NOMO-1 treated with DMSO at 0.1 percent for 48 hours (cell line): Measurements from ENCODE around the gene SMIM28.
"Not testable (repeated sequence)": the region's sequence is repeated elsewhere in the genome, so short reads cannot be mapped to it uniquely, and the experiment has no call there.

Experiments used
- DNase-seq: peaks from one replicate; lab custom pipeline; 2025; ENCODE audit not compliant: unreplicated experiment; lab: John Stamatoyannopoulos, UW

SMIM28 gene

DNA sequence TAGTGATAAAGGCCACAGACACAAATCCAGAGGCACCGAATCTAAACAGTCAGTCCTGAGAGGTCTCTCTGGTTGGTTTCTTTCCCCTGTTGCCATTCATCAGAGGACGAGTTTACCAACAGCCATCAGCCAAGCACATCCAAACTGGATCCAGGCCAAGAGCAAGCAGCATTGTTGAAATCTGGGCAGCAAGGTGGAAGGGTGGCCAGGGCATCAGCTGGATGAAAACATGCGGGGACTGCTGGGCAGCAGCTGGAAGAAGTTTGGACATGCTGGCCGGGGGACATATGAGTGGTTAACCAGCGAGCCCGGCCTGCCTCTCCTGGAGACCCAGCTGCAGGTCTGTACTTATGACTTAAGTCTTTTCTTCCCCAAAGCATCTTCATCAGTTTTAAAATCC, at the start of gene SMIM28:
SMIM28 (plus strand) TSS at position 62 of the 400 bp plus-strand sequence; CDS start at position 230, 168 bp downstream.
- no peak for DNase-seq

DNA sequence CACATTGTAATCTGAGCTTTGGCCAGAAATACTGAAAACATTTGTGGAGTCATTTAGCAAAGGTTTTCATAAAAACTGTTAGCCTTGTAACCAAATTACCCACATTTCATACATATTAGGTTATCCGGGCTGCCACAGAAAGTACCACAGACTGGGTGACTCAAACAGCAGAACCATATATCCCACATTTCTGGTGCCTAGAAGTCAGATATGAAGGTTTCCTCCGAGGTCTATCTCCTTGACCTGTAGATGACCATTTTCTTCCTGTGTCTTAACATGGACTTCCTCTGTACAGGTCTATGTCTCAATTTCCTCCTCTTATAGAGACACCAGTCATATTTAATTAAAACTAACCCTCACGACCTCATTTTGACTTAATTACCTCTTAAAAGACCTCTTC, 49.5 kb upstream of the SMIM28 start:
- peak; percentile 13 for DNase-seq

DNA sequence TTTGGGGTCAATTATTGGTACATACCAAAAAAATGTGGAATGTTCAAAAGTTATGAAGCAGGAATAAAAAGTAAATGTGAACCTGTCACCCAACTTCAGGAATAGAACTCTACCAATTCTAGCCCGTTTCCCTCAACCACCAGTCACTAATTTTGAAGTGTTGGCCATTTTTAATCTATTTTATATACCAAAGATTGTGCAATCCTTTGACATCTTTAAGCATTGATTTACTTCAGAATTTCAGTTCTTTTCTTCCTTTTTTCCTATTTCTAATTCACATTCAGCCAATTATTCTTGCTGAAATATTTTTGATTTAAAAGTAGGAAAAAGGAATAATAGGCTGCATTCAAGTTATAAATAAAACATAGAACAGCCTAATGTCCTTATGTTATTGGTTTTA, 46.9 kb upstream of the SMIM28 start:
- no peak for DNase-seq

DNA sequence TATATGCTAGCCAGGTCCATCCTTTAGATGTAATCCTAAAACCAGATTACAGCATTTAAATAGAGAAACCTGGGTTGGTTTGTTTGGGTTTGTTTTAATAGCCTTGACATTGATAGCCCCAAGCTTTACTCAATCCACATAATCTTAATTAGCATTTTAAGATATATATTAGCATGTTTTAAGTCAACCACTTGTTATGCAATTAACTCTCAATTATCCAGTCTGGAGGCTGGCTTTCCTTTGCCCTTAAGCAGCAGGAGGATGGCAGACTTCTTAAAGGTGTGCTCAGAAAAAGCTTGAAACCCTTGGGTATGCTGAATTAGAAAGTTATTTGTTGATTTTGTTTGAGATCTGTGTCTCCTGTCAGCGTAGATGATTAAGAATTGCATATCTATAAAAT, 46.3 kb upstream of the SMIM28 start:
- DNase-seq = no peak

DNA sequence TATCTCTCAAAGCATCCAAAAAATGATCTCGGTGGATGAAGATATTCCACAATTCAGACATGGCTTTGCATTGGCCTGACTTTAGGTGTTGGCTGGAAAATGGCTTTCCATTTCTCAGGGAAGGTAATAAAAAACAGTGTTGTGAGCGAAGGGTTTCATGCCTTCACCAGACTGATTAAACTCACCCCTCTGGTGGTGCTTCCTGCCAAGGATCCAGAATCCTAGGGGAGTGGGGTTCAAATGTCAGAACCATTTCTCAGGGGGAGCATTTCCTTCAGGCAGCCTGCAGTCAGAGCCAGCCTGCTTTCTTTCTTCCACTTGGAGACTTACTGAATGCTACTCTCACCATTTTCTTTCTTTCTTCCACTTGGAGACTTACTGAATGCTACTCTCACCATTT, 45.7 kb upstream of the SMIM28 start:
- no peak for DNase-seq

DNA sequence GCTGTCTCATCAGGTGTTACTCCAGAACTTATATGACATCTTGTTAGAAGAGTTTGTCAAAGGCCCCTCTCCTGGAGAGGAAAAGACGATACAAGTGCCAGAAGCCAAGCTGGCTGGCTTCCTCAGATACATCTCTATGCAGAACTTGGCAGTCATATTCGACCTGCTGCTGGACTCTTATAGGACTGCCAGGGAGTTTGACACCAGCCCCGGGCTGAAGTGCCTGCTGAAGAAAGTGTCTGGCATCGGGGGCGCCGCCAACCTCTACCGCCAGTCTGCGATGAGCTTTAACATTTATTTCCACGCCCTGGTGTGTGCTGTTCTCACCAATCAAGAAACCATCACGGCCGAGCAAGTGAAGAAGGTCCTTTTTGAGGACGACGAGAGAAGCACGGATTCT, 43.7 kb upstream of the SMIM28 start:
- DNase-seq = no peak

DNA sequence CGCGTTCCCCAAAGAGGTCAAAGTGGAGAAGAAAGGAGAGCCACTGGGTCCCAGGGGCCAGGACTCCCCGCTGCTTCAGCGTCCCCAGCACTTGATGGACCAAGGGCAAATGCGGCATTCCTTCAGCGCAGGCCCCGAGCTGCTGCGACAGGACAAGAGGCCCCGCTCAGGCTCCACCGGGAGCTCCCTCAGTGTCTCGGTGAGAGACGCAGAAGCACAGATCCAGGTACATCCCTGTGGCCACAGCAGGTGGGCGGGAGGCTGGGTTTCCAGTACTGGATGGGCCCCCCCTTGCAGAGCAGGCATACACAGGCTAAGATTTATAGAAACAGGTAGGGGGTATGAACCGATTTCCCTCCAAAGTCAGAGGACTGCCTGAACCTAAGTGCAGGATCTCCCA, 42.7 kb upstream of the SMIM28 start:
- no peak for DNase-seq

DNA sequence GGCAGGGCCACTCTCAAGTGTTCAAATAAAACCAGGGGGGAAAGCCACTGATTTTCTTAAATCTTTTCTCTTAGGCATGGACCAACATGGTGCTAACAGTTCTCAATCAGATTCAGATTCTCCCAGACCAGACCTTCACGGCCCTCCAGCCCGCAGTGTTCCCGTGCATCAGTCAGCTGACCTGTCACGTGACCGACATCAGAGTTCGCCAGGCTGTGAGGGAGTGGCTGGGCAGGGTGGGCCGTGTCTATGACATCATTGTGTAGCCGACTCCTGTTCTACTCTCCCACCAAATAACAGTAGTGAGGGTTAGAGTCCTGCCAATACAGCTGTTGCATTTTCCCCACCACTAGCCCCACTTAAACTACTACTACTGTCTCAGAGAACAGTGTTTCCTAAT, 41.5 kb upstream of the SMIM28 start:
- DNase-seq = no peak

DNA sequence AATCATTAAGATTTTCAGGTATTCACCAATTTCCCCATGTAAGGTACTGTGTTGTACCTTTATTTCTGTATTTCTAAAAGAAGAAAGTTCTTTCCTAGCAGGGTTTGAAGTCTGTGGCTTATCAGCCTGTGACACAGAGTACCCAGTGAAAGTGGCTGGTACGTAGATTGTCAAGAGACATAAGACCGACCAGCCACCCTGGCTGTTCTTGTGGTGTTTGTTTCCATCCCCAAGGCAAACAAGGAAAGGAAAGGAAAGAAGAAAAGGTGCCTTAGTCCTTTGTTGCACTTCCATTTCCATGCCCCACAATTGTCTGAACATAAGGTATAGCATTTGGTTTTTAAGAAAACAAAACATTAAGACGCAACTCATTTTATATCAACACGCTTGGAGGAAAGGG, 40.6 kb upstream of the SMIM28 start:
- DNase-seq = no peak

DNA sequence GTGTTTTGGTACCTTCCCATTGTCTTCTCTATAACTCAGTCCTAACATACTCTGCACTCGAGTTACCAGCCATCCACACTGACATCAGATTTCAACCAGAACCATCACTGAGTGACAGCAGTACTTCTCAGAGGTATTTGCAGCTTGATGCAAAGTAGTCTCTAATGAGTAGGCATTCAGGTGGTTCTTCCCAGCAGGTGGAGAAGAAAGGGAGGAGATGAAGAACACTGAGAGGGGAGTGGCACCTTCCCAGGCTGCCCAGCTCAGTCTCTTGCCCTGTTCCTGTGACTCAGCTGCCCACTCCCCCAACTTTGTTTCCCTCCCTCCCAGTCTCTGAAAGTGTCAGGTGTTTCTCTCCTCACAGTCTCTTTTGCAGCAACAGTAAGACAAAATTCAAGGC, 38.7 kb upstream of the SMIM28 start:
- no peak for DNase-seq

DNA sequence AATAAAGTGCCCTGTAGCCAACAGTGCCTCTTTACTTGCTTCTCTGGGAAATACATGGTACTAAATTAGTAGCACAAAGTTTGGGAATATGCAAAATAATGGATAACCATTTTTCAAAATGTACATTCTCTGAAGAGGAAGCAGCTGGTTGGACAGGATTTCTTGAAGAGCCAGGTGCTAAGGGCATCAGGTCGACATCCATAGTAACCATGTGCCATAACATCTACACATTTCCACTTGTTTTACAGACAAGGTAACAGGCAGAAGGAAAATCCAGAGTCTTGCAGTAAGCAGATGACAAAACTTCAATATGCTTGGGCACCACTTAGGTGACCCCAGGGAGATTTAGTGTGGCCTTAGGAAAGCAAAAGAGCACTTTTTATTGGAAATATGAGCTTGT, 36.5 kb upstream of the SMIM28 start:
- no peak for DNase-seq

DNA sequence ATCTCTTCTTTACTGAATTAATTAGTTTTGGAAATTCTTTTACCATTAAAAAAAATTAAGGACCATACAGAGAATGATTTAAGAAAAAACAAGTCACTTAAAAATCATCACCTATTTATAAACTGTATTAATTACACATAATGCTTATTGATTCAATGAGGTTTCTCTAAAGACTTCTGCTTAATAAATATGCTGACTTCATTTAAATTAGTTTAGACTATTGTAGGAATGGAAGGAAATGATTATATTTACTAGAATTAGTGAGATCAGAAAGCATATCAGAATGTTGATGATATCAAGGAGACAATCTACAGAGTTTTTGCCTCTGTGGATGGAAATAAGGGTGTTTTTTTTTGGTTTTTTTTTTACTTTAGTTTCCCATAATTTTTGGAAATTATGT, 34.6 kb upstream of the SMIM28 start:
- no peak for DNase-seq

DNA sequence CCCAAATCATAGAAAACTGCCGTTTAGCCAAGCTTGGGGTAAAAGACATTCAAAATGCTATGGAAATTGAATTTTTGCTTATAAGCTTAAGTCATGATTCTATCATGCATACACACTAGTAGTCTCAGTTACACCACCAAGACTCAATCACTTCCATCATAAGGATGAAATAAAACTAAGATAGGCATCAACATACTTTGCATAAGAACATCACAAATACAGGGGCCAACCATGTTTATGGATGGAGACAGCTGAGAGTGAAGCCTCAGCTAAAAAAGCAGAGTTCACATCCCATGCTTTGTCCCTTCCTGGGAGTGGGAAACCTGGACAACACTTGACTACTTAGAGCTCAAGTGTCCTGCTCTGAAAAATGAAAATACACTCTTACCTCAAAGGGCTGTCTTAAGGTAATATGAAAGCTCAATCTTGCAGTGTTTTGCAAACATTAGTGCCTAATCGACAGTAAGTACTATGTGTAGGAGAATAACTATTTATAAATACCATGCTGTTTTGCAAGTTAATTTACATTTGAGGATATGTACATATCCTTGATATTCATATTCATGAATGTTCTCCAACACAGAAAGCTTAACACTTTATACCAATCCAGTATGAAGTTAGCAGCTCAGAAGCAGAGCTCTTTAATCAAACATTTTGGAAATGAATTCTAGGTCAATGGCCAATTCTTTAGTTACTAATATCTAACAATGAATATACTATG, 32.0 kb upstream of the SMIM28 start:
- DNase-seq = no peak

DNA sequence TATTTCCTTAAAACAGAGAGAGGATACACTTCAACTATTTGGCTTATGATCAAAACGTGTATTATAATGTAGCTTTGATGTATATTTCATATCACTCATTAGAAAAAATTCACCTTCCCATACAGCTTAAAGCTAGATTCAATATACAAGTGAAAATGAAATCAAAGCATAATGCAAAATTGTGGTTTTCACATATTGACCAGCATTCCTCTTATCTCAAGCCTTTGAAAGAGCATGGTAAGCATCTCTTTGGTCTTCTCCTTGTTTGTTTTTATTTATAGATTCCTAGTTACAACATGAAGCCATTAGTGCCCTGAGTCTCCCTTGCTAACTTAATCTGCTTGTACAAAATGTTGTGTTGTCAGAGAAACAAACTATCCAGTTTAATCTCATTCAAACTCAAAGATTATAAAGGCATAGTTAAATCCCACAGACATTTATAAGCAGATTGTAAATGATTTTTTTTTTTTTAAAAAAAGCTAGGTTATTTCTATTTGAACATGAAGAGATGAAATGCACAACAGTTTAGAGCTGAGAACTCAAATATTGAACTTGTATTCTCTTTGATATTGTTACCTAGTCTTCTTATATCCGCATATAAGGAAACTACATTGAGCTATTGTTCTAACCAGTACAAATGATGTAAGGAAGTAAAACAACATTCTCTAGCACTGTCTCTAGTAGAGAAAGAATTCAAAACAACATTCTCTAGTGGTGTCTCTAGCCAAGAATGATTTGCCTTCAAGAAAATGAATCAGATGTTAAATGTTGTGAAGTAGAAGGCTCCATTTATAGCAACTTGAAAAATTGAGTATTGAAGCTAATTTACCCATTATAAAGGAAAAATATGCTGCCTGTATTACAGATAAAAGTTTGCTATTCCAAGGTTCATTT, 31.2 kb upstream of the SMIM28 start:
- DNase-seq = no peak

DNA sequence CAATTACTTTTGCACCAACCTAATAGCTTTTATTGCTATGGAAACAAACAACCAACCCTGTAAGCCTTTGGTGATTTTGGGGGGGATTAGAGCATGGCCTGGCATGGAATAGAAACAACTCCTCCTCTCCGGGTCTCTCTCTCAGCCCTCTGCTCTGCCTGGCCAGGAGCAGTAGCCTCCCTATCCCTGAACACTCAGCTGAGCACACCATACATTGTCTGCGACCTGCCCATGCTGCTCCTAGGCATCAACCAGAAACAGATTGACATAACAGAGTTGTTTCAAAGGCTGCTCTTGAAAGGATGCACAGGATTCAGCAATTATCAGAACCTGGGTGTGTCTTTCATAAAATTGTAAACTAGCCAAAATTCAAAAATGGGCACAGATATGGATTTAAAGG, 29.8 kb upstream of the SMIM28 start:
- DNase-seq = no peak

DNA sequence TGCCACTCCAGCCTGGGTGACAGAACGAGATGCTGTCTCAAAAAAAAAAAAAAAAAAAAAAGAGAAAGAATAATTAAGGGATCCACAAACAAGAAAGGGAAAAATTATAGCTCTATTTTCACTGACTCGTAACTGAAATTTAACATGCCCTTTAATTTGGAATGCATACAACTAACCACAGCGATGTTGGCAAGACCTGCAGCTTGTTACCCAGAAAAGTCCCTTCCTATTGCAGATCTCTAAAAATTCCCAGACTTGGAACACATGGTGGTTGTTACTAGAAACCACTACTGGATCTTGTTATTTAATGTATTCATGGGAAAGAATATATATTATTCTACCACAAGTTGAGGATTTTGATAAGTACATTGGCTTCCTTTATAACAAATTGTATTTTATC, 27.8 kb upstream of the SMIM28 start:
- DNase-seq = no peak

DNA sequence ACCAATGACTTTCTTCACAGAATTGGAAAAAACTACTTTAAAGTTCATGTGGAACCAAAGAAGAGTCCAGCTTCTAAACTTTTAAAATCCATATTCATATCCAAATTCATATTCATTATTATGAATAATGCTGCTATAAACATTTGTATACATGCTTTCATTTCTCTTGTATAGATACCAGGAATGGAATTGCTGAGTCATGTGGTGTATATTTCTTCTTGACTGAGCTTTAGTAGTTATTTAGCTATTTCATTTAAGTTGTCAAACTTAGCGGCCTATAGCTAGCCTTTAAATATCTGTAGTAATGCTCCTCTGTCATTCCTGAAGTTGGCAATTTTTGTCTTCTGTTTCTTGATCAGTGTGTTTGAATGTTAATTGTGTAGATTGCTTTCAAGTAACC, 19.8 kb upstream of the SMIM28 start:
- no peak for DNase-seq

DNA sequence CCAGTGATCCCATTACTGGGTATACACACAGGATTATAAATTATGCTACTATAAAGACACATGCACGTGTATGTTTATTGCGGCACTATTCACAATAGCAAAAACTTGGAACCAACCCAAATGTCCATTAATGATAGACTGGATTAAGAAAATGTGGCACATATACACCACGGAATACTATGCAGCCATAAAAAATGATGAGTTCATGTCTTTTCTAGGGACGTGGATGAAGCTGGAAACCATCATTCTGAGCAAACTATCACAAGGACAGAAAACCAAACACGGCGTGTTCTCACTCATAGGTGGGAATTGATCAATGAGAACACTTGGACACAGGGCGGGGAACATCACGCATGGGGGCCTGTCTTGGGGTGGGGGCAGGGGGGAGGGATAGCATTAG, 9.0 kb upstream of the SMIM28 start:
- not testable (repeated sequence) for DNase-seq

DNA sequence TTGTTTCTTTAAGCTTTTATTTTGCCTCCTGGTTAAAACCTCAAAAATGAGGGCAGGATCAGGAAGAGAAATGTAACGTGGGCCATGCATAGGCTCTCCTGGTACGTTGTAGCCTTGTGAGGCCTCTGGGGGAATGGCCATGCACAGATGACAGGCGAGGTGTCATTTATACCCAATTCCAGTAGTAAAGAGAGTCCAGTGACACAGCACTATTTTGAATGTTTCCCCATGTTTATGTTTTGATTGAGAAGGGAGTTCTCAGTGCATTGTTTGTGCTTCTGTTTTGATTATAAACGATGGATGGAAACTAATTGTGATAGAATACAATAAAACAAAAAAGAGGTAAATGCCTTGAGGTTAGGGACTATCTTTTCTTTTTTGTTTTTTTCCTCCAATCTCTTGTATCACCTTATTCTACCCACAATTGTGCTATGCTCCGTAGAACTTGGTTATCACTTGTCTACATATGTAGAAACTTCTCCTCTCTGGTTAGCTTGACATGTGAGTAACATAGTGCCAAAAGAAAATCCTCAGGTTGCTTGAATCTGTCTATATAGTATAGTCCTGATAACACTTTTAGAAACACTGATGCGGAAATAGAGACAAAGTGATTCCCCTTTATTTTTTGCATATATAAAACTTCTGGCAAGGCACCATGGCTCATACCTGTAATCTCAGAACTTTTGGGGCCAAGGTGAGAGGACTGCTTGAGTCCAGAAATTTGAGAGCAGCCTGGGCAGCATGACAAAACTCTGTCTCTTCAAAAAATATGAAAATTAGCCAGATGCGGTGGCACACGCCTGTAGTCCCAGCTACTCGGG, 6.9 kb upstream of the SMIM28 start:
- DNase-seq = no peak

DNA sequence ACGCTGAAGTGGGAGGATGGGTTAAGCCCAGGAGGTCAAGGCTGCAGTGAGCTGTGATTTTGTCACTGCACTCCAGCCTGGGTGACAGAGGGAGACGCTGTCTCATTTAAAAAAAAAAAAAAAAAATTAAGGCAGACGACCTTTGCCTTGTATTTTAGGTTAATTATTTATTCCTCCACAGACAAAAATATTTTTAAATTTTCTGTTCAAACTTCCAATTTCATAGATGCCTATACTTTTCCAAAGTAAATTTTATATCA, 6.3 kb upstream of the SMIM28 start:
- DNase-seq = no peak

DNA sequence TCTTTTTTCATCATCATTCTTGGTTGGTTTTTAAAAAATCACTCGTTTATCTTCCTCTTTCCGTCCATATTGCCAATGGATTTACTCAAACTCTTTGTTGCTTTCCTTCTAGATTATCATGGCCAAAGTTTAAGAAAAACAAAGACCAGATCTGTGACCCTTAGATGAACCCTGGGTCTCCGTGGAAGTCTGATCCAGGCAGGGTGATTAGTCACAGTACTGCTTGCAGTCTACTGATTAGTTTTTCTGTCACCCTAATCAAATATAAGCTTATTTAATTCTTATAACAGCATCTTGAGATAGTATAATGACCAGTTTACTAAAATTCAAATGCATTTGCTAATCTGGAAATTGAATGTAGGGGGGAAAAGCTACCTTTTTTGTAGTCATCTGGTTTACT, 6.0 kb upstream of the SMIM28 start:
- no peak for DNase-seq
